Measurements from ENCODE around the gene WWOX. TPM values are rescaled to one million over a fixed set of nuclear protein-coding genes. Genes with fewer than 3 reads are reported as not detected.

The WWOX gene
- total and polyA plus RNA-seq, 2 of the 4 experiments (the other 2 are of a cell fraction) = 2.7 to 5.4 TPM

DNA sequence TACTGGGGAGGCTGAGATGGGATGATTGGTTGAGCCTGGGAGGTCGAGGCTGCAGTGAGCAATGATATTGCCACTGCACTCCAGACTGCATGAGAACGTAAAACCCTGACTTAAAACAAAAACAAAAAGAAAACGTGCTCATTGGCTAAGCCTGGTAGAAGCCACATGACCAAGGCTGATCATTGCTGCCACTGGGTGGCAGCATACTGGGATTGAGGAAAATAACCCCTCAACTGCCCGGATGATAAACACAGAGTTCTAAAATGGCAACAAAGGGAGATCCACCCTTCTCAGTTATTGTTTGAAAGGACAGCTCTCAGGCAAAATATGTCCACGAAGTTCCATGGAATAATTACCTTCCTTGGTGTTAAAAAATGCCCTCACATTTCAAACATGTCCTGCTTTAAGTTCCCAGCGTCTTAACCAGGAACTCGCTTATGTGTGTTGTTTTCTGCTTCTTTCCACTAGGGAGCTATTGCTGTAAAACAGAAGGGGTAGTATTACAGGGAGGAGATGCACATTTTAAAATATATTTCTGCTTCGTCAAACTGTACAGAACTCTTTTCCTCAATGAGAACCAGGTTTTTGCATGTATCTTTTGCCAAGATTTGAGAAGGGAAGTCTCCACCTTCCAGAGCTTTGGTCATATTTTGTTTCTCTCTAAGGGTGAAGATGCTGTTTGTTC lies 825.8 kb downstream of the WWOX start:
- H3K23ac ChIP-seq (ENCODE audit: low read depth, low read length) = no peak overlapping the region
- POLR2A ChIA-PET (ENCODE audit: unreplicated experiment) = no interaction called here
- H3K4me3 ChIP-seq (ENCODE audit: insufficient read depth, low read depth, low read length) = no peak overlapping the region
- H2AK5ac ChIP-seq (ENCODE audit: low read depth, low read length) = no peak overlapping the region
- no peak overlapping the region for H2BK5ac ChIP-seq (ENCODE audit: low read depth, low read length, poor library complexity, severe bottlenecking)
- H3K9me3 ChIP-seq (ENCODE audit: control insufficient read depth, insufficient read depth, low read length) = peaks cover 19% of the 10 kb centered on the region
- TF ChIP-seq, protein P1, sequence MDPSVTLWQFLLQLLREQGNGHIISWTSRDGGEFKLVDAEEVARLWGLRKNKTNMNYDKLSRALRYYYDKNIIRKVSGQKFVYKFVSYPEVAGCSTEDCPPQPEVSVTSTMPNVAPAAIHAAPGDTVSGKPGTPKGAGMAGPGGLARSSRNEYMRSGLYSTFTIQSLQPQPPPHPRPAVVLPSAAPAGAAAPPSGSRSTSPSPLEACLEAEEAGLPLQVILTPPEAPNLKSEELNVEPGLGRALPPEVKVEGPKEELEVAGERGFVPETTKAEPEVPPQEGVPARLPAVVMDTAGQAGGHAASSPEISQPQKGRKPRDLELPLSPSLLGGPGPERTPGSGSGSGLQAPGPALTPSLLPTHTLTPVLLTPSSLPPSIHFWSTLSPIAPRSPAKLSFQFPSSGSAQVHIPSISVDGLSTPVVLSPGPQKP (IDR thresholded peaks at IDR 0.05; ENCODE audit: borderline replicate concordance, low read depth, low read length) = no peak
- TF ChIP-seq NFE2L2 (IDR thresholded peaks at IDR 0.05; ENCODE audit: low read depth, low read length) (no peak), BHLHE40 (IDR thresholded peaks at IDR 0.05; ENCODE audit: low read depth, low read length) (no peak), MAFK (IDR thresholded peaks at IDR 0.05; ENCODE audit: low read depth, low read length) (no peak), MXI1 (IDR thresholded peaks at IDR 0.05; ENCODE audit: borderline replicate concordance, low read depth, low read length) (no peak), RCOR1 (IDR thresholded peaks at IDR 0.05; ENCODE audit: insufficient replicate concordance, low read length) (no peak)
- CTCF ChIA-PET = no interaction called here
- no peak overlapping the region for H4K91ac ChIP-seq (ENCODE audit: insufficient read depth, low read depth, low read length)
- H3K27me3 ChIP-seq (ENCODE audit: control insufficient read depth, insufficient read depth, low read length) = no peaks in the 10 kb centered on the region
- H2AK9ac ChIP-seq (replicated peaks; ENCODE audit: low read depth, low read length, poor library complexity) = no peak overlapping the region
- intact Hi-C loops (cut with micrococcal nuclease) = no loop called here
- no peak overlapping the region for H3K27ac ChIP-seq (ENCODE audit: insufficient read depth, low read length)
- no peak overlapping the region for H2BK20ac ChIP-seq (ENCODE audit: low read depth, low read length)
- no peaks in the 10 kb centered on the region for H4K20me1 ChIP-seq (ENCODE audit: insufficient read depth, low read length)
- BruUV-seq (replicated peaks) = no TSS peak
- in situ Hi-C loops (cut with MboI; ENCODE audit: low sequenced_read_pairs) = no loop called here
- H2AFZ ChIP-seq (replicated peaks; ENCODE audit: low read length, poor library complexity) = no peak overlapping the region
- H4K5ac ChIP-seq (ENCODE audit: low read depth, low read length) = no peak overlapping the region
- ATAC-seq (ENCODE audit: low read depth) (no peak), DNase-seq (no peak)
- H3K14ac ChIP-seq (replicated peaks; ENCODE audit: low read depth, low read length) = no peak overlapping the region
- no peak overlapping the region for H3K4me2 ChIP-seq (ENCODE audit: low read depth, low read length)
- H3K9ac ChIP-seq (ENCODE audit: low read depth, low read length) = no peak overlapping the region
- no peak overlapping the region for H2BK120ac ChIP-seq (ENCODE audit: low read depth, low read length)
- H4K8ac ChIP-seq (ENCODE audit: low read depth in 2 of 2, low read length in 2 of 2) = no peak overlapping the region
- 60% methylated on average over 1 of the region's 8 CpGs; no CpG with 5 or more reads in 1 of the 2 experiments for WGBS, 2 experiments (ENCODE audit: extremely low coverage in 2 of 2, insufficient read length in 1 of 2)
- no peak overlapping the region for H3K56ac ChIP-seq (ENCODE audit: extremely low read depth, insufficient read depth, low read length)
- H3K9me1 ChIP-seq (ENCODE audit: insufficient read depth, low read length) = no peaks in the 10 kb centered on the region
- no peaks in the 10 kb centered on the region for H3K36me3 ChIP-seq (ENCODE audit: control insufficient read depth, insufficient read depth, low read length)
- no peak overlapping the region for H2BK15ac ChIP-seq (ENCODE audit: low read depth, low read length)
- H3K18ac ChIP-seq (ENCODE audit: low read depth, low read length) = no peak overlapping the region
- dilution Hi-C loops (cut with HindIII; ENCODE audit: low sequenced_read_pairs, unreplicated experiment) = no loop called here
- no peaks in the 10 kb centered on the region for H3K79me1 ChIP-seq (ENCODE audit: low read depth in 1 of 2, low read length in 2 of 2)
- H3K4me1 ChIP-seq (ENCODE audit: control insufficient read depth, insufficient read depth, low read length) = no peaks in the 10 kb centered on the region
- H3K4ac ChIP-seq (ENCODE audit: low read depth, low read length) = no peak overlapping the region
